ENCODE measurements around the gene PDE2A.

PDE2A gene

DNA sequence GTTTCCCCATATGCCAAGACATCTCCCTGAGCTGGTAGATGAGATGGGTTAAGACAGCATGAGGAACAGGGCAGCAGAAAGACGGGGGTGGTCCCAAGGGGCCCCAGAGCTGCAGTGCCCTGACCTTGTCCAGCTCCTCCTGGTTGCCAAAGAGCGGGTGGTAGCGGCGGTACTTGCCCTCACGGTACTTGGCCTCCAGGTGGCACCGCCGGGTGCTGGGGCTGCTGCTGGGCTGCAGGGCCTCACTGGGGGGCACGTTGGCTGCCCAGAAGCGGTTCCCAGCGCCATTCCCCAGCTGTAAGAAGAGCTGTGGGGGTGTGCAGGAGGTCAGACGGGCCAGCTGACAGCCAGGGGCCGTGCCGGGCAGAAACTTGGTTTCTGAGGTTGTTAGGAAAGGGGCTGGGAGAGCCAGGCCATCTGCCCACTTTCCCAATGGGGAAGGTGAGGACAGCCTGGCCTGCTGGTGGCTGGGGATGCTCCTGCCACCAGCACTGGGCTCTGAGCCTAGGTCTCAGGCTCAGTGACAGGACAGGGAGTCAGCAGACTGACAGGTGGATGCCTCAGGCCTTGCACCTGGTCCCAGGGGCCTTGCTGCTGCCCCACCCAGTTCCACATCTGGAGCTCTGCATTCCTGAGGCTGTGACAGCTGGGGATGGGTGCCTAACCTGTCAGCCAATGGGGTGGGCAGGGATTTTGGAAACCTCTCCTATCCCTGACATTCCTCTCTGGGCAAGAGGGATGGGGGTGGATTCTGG lies 30.0 kb upstream of the PDE2A start:
- DNase-seq (ENCODE audit: low spot score), result no peak

DNA sequence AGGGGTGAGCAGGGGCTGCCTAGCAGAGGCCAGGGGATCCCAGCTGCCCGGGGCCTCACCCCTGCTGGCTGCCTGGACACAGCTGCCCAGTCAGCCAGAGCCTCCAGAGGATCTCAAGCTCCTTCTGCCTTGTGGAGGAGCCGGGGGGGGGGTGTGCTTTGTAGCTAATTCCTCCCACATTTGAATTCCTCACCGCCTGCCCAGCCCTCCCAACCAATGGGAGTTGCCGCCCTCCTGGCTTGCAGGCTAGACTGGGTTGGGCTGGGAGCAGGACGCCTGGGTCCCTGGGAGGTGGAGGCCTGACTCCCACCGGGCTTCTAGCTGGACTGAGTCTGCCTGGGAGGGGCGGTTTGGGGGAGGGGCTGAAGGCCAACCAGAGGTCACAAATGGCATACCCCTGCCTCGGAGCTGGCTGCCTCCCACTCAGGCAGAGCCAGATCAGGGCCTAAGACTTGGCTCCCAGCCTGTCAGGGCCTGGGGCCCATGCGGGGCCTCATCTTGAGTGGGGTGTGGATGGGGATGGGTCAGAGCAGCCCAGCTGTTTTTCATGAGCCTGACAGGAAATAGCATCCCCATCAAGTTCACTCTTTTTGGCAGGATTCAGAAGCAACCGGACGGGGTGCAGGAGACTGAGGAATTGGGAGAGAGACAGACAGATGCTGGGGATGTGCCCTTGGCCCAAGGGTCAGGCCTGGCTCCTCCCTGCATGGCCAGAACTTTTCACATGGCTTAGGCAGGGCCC lies 29.2 kb upstream of the PDE2A start:
- peak; percentile 53 for DNase-seq (ENCODE audit: low spot score)

DNA sequence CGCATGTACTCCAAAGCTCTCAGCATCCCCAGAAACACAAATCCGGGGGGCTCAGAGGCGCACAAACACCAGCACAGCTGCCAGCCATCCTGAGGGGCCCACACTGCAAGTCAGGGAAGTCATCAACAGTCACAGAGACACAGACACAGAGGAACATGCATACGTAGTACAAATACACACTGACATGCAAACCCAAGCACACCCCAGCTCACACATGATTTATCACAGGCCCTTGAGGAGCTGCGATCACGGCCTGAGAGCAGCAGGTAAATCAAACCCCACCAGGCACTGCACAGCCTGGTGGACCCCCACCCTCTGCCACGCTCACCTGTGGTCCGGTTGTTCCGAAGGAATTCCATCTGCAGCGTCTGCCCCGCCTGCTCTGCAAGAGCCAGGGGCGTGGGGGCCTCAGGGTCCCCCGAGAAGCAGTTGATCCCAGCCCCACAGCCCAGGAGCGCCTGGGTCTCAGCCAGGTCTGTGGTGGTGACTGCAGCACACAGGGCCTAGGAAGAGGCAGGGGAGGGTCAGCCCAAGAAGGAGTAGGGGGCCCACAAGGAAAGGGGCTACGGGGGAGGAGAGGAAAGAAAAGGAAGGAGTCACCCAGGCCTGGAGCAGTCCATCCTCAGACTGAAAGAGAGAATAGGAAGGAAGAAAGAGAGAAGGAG lies 28.5 kb upstream of the PDE2A start:
- no peak for DNase-seq (ENCODE audit: low spot score)

GRCh38 chr11:72702096-72702495 lies 27.9 kb upstream of the PDE2A start:
- DNase-seq (ENCODE audit: low spot score), result no peak

GRCh38 chr11:72701466-72701865 lies 27.2 kb upstream of the PDE2A start:
- DNase-seq (ENCODE audit: low spot score), result no peak

- DNase-seq (ENCODE audit: low spot score), result no peak
These were observed 25.9 kb upstream of the PDE2A start for GRCh38 chr11:72700146-72700545.

DNA sequence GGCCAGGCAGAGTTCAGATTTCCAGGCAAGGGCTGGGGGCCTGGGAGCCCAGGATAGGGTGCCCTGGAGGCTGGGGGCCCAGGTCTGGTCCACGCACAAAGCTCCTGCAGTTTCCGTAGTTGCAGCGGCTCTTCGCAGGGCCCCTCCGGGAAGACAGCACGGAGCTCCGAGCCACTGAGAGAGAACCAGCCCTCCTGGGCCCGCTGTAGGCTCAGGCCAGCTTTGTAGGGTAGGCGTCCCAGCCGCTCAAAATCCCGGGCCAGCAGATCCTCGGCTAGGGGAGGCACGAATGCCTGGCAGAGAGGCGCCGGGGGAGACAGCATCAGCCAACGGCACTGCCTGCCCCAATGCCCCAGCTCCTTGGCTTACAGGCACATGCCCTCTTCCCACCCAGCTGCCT lies 23.6 kb upstream of the PDE2A start:
- DNase-seq (ENCODE audit: low spot score), result no peak

GRCh38 chr11:72696866-72697700 lies 22.9 kb upstream of the PDE2A start:
- DNase-seq (ENCODE audit: low spot score), result no peak

- no peak for DNase-seq (ENCODE audit: low spot score)
These were observed 21.1 kb upstream of the PDE2A start for GRCh38 chr11:72695354-72695753.

DNA sequence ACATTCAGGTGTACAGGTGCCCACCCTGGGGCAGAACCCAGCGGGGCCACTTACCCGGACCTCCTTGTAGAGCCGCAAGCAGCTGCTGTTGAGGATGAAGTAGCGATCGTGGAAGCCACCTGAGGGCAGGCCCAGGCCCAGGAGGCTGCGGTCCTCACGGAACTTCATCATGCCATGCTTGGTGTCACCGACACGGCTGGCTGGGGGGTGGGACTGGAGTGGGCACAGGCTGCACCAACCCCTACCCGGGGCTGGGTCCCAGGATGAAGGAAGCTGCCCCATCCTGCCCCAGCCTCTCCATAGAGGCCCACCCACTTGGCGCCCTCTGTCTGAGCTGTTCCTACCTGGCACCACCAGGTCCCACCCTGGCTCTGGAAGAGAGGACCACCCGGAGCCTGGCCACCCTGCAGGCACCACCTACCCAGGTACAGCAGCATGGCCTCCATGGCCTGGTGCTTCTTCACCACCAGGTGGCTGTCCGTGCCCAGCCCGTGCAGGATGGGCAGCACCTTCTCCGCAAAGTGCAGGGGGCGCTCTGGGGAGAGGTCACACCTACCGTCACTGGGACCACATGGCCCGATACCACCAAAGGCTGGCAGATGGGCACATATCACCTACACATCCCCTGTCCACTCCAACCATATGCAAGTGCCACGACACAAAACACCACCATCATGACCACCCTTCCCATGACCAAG lies 19.2 kb upstream of the PDE2A start:
- DNase-seq (ENCODE audit: low spot score), result no peak

DNA sequence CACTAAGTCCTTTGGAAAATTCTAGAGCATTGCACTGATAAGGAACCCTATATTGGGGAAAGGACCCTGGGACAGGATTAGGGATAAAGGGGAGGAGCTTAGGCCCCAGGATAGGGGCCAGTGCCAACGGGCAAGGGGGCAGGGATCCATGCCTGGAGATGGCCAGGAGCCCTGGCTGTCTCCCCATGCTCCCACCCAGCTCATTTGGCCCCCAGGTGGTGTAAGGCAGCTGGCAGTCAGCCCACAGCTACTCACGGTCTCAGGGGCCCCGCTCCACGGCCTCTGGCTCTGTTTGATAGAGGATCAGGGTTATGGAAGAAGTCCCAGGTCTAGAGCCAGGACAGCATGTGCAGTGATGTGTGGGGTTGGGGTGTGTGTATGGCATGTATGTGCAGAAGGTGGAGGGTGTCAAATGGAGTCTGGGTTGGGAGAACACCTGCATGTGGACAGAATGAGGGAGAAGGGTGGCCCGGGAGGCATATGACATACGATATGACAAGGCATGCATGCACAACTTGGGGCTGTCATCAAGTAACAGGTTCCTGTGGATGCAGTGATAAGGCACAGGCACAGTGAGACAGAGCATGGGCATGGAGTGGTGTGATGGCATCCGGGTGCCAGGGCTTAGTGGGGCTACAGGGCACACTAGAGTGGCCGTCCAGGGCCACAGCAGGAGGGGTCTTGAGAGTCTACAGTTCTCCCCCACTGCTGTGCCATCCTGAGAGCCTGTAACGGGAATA lies 18.4 kb upstream of the PDE2A start:
- no peak for DNase-seq (ENCODE audit: low spot score)

DNA sequence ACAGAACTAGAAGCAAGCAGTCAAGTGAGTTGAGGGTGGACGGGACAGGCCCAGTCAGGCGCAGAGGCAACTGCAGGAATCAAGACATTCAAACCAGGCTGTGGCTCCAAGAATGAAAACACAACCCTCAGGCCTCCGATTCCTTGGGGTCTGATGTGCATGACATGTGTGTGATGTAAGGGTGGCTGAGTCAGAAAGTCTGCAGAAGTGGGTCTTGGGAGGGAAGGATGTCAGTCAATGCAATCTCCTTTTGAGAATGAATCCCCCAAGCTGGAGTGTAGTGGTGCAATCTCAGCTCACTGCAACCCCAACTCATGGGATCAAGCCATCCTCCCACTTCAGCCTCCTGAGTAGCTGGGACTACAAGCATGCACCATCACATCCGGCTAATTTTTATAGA lies 15.9 kb upstream of the PDE2A start:
- no peak for DNase-seq (ENCODE audit: low spot score)

- no peak for DNase-seq (ENCODE audit: low spot score)
These were observed 14.7 kb upstream of the PDE2A start for GRCh38 chr11:72688929-72689328.

GRCh38 chr11:72688486-72688885 lies 14.3 kb upstream of the PDE2A start:
- no peak for DNase-seq (ENCODE audit: low spot score)

- DNase-seq (ENCODE audit: low spot score), result no peak
These were observed 13.1 kb upstream of the PDE2A start for GRCh38 chr11:72687326-72687725.

GRCh38 chr11:72686639-72687220 lies 12.5 kb upstream of the PDE2A start:
- DNase-seq (ENCODE audit: low spot score), result no peak

DNA sequence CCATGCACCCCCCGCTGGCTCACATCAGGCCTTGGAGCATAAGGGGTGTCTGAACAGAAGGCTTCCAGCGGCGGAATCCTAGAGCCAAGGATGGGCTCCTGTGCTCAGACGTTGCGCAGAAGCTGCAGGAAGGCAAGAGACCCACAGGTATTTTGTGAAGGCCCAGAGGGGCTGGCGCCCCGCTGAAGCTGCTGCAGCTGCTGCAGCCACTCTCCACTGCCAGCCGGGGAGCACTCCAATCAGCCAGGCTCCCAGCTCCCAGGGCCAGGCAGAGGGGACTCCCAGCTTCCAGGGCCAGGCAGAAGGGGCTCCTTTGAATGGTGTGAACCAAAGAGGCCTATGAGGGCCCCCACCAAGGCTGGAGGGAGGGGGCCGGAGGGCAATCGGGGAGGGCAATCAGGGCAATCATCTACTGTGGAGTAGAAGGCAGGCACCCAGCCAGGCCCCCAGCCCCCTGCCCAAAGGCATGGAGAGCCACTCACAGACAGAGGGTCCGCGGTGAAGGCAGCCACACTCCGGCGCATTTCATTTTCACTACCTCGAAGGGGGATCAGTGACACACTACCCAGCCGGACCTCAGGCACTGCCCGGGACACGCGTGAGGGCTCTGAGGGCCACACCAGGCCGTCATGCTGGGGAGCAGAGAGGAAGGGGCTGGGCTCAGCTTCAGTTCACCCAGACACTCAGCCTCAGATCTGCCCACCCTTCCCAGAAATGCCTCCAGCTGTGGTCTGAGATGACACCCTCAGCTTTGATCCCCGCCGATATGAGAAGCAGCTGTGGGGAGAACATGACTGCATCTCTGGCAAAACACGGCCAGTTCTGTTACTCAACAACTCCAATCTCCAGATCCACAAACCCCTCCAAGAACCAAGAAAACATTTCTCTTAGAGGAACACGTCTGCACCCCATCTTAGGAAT lies 11.6 kb upstream of the PDE2A start:
- no peak for DNase-seq (ENCODE audit: low spot score)

GRCh38 chr11:72684236-72684912 lies 10.2 kb upstream of the PDE2A start:
- DNase-seq (ENCODE audit: low spot score), result peak; percentile 79

GRCh38 chr11:72683782-72684200 lies 9.6 kb upstream of the PDE2A start:
- DNase-seq (ENCODE audit: low spot score), result peak; percentile 88
